ENCODE results near the gene DIDO1. TPM values are rescaled to one million over a fixed set of nuclear protein-coding genes. Genes with fewer than 3 reads are reported as not detected.
"Not testable (repeated sequence)": the region's sequence is repeated elsewhere in the genome, so short reads cannot be mapped to it uniquely, and the experiment has no call there.

The DIDO1 gene
- total RNA-seq, 1 donor from 2014 or later = 58.7 TPM

GRCh38 chr20:62961799-62962198 is 35.5 kb upstream of the DIDO1 start:
- no peaks in the 10 kb centered on the region for H3K36me3 ChIP-seq

GRCh38 chr20:62961310-62961783 is 35.0 kb upstream of the DIDO1 start:
- no peaks in the 10 kb centered on the region for H3K9me3 ChIP-seq
- H3K27ac ChIP-seq = no peak overlapping the region
- DNase-seq (ENCODE audit: extremely low spot score in 2 of 2) = no peak
- H3K4me3 ChIP-seq = no peak overlapping the region
- no peaks in the 10 kb centered on the region for H3K36me3 ChIP-seq
- H3K4me1 ChIP-seq = no peaks in the 10 kb centered on the region
- TF ChIP-seq POLR2AphosphoS5 (IDR thresholded peaks at IDR 0.05; ENCODE audit: insufficient read depth in 1 of 2, low read depth in 1 of 2) (no peak), POLR2A (IDR thresholded peaks at IDR 0.05) (no peak), CTCF (IDR thresholded peaks at IDR 0.05) (no peak)
- intact Hi-C loops (cut with DNase I) = no loop called here
- H3K27me3 ChIP-seq = no peaks in the 10 kb centered on the region

More at GRCh38 chr20:62961799-62962198, 35.5 kb upstream of the DIDO1 start:
- Histone ChIP-seq H3K27ac (no peak overlapping the region), H3K4me3 (no peak overlapping the region), H3K27me3 (no peaks in the 10 kb centered on the region), H3K9me3 (no peaks in the 10 kb centered on the region), H3K4me1 (no peaks in the 10 kb centered on the region)
- intact Hi-C loops (cut with DNase I) = no loop called here
- TF ChIP-seq POLR2A (IDR thresholded peaks at IDR 0.05) = no peak
- TF ChIP-seq POLR2AphosphoS5 (IDR thresholded peaks at IDR 0.05; ENCODE audit: insufficient read depth in 1 of 2, low read depth in 1 of 2) = no peak
- no peak for TF ChIP-seq CTCF (IDR thresholded peaks at IDR 0.05)
- no peak for DNase-seq (ENCODE audit: extremely low spot score in 2 of 2)

- H3K4me3 ChIP-seq; H3K4me1 ChIP-seq; DNase-seq (ENCODE audit: extremely low spot score in 2 of 2); intact Hi-C loops (cut with DNase I); H3K36me3 ChIP-seq; H3K9me3 ChIP-seq; H3K27ac ChIP-seq; H3K27me3 ChIP-seq: not testable (repeated sequence)
These were observed 34.4 kb upstream of the DIDO1 start for GRCh38 chr20:62960446-62961309.

- no peak overlapping the region for H3K27ac ChIP-seq
- no peaks in the 10 kb centered on the region for H3K4me1 ChIP-seq
- H3K9me3 ChIP-seq = no peaks in the 10 kb centered on the region
- H3K4me3 ChIP-seq = no peak overlapping the region
- H3K27me3 ChIP-seq = no peaks in the 10 kb centered on the region
- intact Hi-C loops (cut with DNase I) = no loop called here
- no peaks in the 10 kb centered on the region for H3K36me3 ChIP-seq
- TF ChIP-seq CTCF (IDR thresholded peaks at IDR 0.05) = no peak
- TF ChIP-seq POLR2A (IDR thresholded peaks at IDR 0.05) = no peak
- DNase-seq (ENCODE audit: extremely low spot score in 2 of 2) = no peak
These were observed 33.7 kb upstream of the DIDO1 start for GRCh38 chr20:62959998-62960436.

GRCh38 chr20:62959101-62959971 is 33.0 kb upstream of the DIDO1 start:
- H3K4me3 ChIP-seq = no peak overlapping the region
- H3K27me3 ChIP-seq = no peaks in the 10 kb centered on the region
- no peak for DNase-seq (ENCODE audit: extremely low spot score in 2 of 2)
- no peaks in the 10 kb centered on the region for H3K36me3 ChIP-seq
- intact Hi-C loops (cut with DNase I) = no loop called here
- no peak for TF ChIP-seq POLR2AphosphoS5 (IDR thresholded peaks at IDR 0.05; ENCODE audit: insufficient read depth in 1 of 2, low read depth in 1 of 2)
- no peak for TF ChIP-seq POLR2A (IDR thresholded peaks at IDR 0.05)
- H3K9me3 ChIP-seq = no peaks in the 10 kb centered on the region
- peaks cover 5% of the 10 kb centered on the region for H3K4me1 ChIP-seq
- H3K27ac ChIP-seq = no peak overlapping the region

Measured in vagina (tissue), 2 donors.